GM18519 (cell line): Measurements from ENCODE around the gene GPSM1.

ENCODE experiments used
- ATAC-seq: cut with Tn5 transposase; IDR thresholded peaks from one replicate; pipeline ENCODE4 v1.9.1; 2021; ENCODE audit warnings: mild to moderate bottlenecking, moderate library complexity; ENCODE audit not compliant: unreplicated experiment, low FRiP score

Gene GPSM1

DNA sequence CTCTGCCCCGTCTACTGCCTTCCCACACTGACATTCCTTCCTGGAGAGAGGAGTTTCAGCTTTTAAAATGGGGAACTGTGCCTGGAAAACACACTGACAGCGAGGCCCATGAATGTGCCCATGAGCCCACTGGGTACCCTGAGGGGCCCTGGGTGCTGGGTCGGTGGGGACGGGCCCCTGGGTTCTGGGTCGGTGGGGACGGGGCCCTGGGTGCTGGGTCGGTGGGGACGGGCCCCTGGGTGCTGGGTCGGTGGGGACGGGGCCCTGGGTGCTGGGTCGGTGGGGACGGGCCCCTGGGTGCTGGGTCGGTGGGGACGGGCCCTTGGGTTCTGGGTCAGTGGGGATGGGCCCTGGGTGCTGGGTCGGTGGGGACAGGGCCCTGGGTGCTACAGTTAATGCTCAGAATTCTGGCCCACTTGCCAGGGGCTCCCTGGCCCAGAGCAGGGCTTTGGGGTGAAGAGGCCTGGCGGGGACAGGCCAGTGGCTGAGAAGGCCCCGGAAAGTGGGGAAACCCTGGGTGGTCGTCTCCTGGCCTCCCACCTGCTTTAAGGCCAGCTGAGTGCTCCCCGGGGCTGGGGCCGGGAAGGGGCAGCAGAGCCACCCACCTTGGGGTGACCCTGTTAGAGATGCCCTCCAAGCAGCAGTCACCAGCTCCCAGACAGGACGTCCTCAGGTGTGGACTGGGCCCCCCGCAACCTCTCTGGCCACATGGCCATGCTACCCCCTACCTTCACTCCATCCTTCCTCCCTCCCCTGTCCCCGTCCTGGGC is 2.5 kb downstream of the GPSM1 start:
- ATAC-seq: no peak

DNA sequence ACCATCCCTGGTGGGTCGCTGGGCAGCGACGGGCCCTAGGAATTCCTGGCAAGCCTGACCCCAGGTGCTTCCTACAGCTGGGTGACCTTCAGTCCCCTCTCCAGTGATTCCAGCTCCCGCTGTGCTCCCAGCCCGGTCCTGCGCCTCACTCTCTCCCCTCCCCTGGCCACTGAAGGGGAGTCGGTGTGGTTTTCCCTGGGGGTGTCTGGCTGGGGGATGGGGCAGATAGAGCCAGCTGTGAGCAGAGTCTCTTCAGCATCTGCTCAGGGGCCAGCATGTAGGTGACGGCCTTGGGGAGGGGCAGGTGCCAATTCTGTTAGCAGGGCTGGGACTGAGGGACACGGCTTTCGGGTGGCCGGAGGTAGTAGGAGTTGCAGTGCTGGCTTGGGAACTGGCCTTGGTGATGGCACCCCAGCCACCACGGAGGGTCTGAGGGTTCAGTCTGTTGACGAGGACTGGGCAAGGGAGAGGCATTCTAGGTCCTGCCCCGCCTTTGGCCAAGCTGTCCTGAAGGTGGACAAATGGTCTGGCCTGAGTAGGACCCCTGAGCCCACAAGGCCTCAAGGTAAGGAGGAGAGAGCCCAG is 3.2 kb downstream of the GPSM1 start:
- ATAC-seq: no peak

DNA sequence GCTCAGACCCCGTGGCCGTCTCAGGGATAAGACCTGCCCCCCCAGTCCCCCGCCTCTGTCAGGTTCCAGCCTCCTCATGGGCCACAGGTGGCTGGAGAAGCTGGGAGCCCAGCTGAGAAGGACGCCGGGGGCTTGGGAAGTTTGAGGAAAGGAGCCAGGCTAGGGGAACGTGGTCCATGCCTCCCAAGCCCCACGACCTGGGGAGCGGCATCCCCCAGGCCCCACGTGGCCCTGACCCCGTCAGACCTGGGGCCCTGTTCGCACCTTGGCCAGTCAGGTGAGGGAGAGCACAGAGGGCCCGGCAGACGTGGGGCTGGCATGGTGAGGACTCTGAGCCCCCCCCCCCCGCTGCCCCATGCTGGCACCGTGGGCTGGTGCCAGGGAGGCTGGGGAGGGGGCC is 3.7 kb downstream of the GPSM1 start:
- no peak for ATAC-seq

DNA sequence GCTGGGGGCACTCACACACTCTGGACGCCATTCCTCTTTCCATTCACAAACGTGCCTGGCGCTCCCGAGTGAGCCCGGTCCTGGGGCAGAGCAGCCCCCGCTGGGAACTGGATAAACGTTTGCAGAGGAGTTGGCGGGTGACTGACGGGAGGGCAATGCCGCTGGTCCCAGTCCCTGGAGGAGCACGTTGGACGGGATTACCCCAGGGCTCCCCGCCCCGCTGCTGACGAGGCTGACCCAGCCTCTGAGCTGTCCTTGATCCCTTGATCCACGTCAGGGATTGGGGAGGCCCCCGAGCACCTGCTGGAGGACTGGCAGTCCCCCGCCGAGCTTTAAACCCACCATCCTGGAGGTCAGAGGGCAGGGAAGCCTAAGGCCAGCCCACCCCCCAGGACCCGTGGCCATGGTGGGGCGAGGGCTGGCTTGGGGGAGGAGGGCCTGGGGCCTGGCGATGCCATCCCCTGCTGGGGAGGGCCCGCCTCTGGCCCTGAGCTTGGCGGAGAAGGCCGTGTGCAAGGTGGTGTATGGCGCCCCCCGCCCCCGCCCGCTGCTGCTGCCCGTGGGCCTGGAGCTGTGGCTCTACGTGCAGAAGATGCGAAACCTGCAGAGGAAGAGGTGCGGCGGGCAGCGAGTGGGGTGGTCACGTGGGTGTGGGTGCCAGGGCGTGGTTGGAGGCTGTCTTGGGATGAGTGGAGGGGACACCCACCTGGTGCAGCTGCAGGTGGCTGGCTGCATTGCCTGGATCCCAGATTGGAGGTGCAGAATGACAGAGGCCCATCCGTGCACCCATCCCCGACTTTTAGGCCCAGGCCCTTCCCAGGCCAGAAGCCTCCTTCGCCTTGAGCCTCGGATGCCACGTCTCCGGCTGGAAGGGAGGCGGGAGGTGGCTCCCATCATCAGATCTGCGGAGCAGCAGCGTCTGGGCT is 4.5 kb downstream of the GPSM1 start:
- ATAC-seq: no peak

DNA sequence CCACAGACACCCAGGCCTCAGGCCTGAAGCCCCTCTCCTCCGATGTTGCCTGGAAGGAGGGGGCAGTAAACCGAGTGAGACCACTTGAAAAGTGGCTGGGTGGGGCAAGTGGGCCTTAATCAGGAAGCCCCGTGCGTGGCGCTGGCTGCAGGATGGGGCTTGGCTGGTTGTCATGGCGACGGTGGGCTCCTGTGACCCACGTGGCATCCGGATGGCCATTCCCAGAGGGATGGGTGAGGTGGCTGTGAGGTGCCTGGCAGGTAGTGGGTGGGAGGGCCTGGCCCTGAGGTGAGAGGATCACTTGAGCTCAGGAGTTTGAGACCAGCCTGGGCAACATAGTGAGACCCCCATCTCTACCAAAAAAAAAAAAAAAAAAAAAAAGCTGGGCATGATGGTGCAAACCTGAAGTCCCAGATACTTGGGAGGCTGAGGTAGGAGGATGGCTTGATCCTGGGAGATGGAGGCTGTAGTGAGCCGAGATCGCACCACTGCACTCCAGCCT is 5.2 kb downstream of the GPSM1 start:
- no peak for ATAC-seq

DNA sequence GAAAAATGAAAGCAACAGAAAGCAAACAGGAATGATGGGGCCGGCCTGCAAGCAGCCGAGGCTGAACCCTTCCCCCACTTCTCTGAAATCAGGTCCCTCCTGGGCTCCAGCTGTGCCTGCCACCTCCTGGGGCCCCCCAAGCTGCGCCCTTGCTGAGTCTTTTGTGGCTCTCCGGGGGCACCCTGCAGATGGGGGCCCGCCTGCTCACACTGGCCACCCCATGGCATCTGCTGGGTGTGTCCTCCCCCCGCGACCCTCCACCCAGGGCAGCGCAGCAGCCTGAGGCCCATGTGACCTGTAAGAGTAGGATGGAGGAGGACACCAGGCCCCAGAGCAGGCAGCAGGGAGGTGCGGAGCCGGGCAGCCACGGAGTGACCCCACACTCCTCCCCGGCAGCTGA is 5.7 kb downstream of the GPSM1 start:
- ATAC-seq: no peak

DNA sequence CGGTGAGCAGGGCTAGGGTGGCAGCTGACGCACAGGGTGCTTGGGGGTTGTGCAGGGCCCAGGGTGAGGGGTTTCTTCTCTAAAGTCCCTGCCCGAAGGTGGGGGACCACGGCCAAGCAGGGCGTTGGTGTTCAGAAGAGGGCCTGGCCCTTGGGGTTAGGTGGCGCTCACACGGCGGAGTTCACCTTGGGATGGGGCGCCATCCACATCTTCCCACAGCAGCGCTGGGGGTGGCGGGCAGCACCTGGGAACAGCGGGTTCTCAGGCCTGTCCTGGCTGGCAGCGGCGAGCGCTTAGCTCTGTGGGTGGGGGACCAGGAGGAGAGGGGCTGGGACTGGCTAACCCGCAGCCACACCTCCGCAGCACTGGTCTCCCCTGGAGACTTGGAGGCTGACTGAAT is 6.1 kb downstream of the GPSM1 start:
- no peak for ATAC-seq

DNA sequence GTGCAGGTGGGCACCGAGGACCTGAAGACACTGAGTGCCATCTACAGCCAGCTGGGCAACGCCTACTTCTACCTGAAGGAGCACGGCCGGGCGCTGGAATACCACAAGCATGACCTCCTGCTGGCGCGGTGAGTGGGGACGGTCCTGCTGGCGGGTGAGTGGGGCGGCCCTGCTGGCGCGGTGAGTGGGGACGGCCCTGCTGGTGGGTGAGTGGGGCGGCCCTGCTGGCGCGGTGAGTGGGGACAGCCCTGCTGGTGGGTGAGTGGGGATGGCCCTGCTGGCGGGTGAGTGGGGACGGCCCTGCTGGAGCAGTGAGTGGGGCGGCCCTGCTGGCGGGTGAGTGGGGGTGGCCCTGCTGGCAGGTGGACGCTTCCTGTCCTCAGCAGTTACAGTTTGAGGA is 7.2 kb downstream of the GPSM1 start:
- no peak for ATAC-seq

DNA sequence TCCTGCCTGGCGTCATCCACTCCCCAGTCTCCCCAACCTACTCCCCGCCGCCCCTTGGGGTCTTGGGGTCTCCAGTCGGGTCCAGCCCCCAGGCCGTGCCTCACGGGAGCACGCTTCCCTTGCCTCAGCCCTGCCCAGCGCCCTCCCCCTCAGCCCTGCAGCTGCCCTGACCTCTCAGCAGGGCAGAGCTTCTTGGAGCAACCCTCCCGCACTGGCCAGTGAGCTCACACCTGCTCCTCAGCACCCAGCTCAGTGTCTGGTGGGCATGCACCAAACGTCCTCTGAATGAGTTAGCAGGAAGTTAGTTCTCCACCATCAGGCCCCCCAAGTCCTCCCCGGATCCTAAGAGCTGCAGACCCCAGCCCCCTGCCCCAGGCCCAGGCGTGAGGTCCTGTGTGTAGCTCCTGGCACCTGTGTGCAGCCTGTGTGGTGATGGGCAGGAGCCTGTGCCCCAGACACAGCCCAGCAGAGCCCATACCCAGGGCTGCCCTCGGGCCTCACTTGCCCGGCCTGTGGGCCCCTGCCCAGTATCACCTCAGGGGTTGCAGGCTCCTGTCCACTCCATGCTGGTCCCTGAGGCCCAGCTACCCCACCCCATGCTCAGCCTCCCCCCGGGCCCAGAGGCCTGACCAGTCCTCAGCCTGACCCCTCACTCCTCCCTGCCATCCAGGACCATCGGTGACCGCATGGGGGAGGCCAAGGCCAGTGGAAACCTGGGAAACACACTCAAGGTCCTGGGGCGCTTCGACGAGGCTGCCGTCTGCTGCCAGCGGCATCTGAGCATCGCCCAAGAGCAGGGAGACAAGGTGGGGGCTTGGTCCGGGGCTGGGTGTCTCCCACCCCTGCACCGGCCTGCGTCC is 8.2 kb downstream of the GPSM1 start:
- ATAC-seq: no peak

DNA sequence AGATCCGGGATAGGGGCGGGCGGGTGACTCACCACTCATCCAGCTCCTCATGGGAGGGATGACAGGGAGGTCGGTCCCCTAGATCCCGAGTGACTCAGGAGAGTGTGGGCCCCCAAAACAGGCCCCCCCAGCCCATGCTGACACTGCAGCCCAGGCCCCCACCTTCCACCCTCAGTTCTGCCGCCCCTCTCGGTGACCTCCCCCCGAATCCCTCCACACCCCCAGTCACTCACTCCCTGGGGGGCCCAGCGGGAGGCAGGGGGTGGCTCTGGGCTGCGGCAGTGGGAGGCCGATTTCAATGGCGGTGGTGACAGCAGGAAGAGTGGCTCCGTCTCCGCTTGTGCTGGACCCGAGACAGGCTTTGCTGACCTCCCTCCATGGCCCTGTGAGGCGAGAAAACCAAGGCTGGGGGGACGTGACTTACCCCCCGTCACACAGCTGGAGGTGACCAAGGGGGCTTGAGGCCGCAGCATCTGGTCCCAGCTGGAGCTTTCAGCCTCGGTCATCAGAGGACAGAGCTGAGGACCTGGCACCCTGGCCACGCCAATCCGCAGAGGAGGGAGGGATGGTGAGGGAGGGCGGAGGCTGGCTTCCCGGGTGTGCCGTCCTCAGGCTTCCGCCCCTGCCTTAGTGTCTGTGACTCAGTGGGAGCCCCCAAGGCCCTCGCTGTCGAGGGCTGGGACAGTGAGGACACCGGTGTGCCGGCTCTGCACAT is 9.0 kb downstream of the GPSM1 start:
- ATAC-seq: no peak

DNA sequence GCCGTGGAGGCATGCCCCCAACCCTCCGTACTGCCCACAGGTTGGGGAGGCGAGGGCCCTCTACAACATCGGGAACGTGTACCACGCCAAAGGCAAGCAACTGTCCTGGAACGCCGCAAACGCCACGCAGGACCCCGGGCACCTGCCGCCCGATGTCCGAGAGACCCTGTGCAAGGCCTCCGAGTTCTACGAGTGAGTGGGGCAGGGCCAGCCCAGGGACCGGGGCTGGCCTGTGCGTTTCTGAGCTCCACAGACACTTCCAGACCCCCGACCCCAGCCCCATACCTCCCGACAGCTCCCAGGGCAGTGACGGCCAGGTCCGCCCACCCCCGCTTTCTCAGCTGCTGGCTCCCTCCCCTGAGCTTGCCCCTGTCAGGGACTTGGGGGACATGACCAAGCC is 9.5 kb downstream of the GPSM1 start:
- no peak for ATAC-seq

DNA sequence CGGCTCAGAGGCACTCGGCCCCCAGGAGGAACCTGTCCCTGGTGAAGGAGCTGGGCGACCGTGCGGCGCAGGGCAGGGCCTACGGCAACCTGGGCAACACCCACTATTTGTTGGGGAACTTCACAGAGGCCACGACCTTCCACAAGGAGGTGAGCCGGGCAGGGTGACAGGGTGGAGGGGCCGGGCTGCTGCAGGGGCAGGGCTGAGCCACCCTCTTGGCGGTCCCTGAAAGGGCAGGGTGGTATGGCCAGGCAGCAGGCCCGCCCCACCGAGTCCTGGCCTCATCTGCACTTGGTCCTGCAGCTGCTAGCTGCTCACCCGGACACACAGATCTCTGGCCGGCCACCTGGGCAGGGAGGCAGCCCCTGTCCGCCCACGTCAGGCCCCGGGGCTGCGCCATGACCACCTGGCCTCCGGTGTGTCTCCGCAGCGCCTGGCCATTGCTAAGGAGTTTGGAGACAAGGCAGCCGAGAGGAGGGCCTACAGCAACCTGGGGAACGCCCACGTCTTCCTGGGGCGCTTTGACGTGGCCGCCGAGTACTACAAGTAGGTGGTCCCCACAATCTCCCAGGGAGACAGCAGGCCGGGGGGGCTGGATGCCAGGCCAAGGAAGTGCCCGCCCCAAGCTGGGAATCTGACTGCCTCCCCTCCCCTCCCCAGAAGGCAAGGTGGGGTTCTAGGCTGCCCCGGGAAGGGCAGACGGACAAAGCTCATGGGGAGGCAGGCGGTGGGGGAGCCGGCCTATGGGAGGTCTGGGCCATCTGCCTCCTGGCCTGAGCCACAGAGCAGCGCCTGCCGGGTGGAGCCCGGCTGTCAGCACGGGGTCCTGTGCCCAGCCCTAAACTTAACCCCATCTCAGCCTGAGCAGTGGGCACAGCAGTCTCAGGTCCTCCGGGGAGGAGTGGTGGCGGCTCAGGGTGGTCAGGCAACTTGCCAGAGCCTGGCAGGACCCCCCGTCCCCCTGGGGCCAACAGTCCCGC is 10.4 kb downstream of the GPSM1 start:
- no peak for ATAC-seq

DNA sequence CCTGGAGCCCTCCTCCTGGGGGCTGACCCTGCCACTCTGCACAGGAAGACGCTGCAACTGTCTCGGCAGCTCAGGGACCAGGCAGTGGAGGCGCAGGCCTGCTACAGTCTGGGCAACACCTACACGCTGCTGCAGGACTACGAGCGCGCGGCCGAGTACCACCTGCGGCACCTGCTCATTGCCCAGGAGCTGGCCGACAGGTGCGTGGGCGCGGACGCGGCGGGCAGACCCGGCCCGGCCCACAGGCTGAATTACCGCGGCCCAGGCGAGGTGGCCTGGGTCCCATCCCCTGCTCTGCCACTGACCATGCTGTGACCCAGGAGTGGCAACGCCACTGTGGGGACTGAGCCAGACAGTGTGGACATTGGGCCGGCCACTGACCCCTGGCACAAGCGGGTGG is 11.2 kb downstream of the GPSM1 start:
- ATAC-seq: no peak

DNA sequence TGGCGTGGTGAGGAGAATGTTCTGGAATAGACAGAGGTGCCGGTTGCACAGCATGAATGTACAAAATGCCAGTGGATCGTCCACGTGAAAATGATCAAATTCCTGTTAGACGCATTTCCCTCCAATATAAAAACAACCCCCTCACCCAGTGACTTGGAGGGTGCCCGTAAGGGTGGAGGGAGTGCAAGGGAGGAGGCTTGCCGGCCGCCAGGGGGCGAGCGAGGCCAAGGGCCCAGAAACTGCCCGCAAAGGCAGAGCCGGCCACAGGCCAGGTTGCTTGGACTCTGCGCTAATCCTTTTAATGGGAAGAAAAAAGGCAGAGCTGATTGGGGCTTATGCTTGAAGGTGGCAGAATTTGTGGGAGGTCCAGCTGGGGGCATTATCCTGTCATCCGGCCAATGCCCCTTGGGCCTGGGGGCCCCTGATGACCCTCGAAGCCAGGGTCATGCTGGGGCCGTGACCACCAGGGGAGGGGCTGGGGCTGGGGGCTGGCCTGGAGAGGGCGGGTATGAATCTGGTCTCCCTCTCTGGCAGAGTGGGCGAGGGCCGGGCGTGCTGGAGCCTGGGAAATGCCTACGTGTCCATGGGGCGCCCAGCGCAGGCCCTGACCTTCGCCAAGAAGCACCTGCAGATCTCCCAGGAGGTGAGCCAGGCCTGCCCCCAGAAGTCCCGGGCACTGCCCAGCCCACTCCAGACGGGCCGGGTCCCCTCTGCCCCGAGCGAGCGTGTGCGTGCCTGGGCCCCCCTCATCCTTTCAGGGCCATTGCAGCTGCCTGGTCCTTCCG is 12.0 kb downstream of the GPSM1 start:
- ATAC-seq: no peak

DNA sequence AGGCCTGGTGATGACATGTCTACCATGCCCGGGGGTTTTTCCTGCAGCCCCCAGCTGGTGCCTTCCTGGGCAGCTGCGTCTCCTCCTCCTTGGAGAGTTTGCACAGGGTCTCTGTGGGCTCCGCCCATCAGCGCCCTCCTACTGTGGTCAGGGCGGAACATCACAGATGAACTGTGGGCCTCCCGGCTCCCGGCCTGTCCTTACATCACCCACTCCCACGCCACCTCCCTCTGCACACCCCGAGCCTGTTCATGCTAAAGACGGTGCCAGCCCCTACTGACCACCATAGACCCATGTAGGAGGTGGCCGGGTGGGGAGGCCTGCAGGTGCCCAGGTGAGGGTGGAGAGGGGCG is 12.6 kb downstream of the GPSM1 start:
- no peak for ATAC-seq

DNA sequence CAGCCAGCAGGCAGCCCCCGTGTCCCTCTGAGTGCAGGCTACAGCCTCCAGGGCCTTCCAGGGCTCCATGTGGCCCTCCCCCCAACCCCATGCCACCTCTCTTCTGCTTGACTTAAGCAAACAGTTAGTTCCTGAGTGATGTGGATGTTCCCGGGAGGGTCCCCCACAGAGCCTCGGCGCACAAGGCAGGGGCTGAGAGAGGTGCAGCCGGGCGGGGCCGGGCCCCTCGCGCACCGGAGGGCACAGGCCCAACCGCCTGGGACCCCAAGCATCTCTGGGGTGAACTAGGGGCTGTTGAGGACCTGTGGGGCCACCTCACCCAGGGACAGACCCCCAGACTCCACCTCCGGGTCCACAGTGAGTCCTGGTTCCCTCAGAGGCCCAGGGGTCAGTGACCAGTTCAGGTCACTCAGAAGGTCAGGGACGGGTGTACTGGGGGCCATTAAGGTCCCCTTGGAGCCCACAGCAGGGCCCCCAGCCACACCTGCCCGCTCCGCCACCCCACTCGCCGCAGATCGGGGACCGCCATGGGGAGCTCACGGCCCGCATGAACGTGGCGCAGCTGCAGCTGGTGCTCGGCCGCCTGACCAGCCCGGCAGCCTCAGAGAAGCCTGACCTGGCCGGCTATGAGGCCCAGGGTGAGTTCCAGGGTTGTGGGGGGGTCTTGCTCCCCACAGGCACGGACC is 13.2 kb downstream of the GPSM1 start:
- no peak for ATAC-seq

DNA sequence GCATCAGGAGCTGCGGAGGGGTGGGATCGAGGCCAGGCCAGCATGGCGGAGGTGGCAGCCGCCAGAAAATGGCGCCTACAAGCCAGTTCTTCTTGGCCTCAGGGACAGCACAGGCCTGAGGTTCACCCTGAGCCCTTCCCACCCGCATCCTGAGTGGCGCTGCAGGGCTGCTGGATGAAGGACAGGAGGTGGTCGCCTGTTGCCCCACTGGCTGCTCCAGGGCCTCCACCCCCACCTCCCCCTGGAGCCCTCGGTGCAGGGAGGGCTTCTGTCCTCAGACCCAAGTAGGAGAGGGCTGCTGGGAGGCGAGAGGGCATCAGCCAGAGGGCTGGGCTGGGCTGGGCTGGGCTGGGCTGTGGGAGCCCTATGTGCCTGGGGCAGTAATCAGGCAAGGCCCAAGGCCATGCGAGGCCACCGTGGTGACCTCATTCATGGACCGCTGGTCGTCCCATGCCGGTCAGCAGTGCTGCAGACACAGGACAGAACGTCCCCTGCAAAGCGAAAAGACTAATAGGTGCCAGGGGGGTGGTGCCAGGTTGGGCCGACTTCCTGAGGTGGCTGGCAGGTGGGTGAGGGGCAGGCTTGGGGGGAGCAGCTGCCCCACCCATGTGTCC is 13.8 kb downstream of the GPSM1 start:
- no peak for ATAC-seq
